Measurements from ENCODE around the gene NUP153. TPM values are rescaled to one million over a fixed set of nuclear protein-coding genes. Genes with fewer than 3 reads are reported as not detected.
"Not testable (repeated sequence)": the region's sequence is repeated elsewhere in the genome, so short reads cannot be mapped to it uniquely, and the experiment has no call there.

NUP153 gene
- total and polyA plus RNA-seq, 2 donors (not counting 1 experiment from before 2014, with no cell fraction given) = 17.9 to 70.5 TPM

GRCh38 chr6:17588011-17588410, 118.7 kb downstream of the NUP153 start:
- no peak overlapping the region for H3K4me2 ChIP-seq (replicated peaks; ENCODE audit: low read depth, low read length, poor library complexity, severe bottlenecking)
- ATAC-seq (ENCODE audit: low read depth) (no peak), DNase-seq (no peak)
- no peaks in the 10 kb centered on the region for H3K27me3 Mint-ChIP-seq
- no peak overlapping the region for H3K4me3 ChIP-seq (ENCODE audit: control extremely low read depth in 1 of 5, extremely low read depth in 1 of 5, insufficient read depth in 1 of 5, low read depth in 2 of 5, low read length in 4 of 5)
- H3K4me3 Mint-ChIP-seq = no peak overlapping the region
- no peak overlapping the region for H3K9ac ChIP-seq (ENCODE audit: low read length)
- no peaks in the 10 kb centered on the region for H3K9me3 ChIP-seq (ENCODE audit: control extremely low read depth in 1 of 3, control insufficient read depth in 2 of 3, insufficient read depth in 1 of 3, low read length in 2 of 3)
- intact Hi-C loops (cut with micrococcal nuclease) = no loop called here
- no peaks in the 10 kb centered on the region for H3K79me2 ChIP-seq (ENCODE audit: control insufficient read depth, insufficient read depth, low read length)
- no peak overlapping the region for H2AFZ ChIP-seq (ENCODE audit: insufficient read depth, low read depth, low read length, poor library complexity, severe bottlenecking)
- WGBS (ENCODE audit: insufficient coverage) = 91% methylated on average over 4 of the region's 6 CpGs
- no peaks in the 10 kb centered on the region for H3K27me3 ChIP-seq (replicated peaks in 1 of 4; ENCODE audit: control extremely low read depth in 1 of 4, control insufficient read depth in 3 of 4, insufficient read depth in 4 of 4, low read length in 3 of 4)
- H3K27ac ChIP-seq (ENCODE audit: low read length in 2 of 2) = no peak overlapping the region
- TF ChIP-seq EZH2 (IDR thresholded peaks at IDR 0.05; ENCODE audit: borderline replicate concordance, insufficient read depth, low read depth, low read length, poor library complexity, severe bottlenecking) (no peak), CTCF (IDR thresholded peaks at IDR 0.05) (no peak)
- no peaks in the 10 kb centered on the region for H3K9me3 Mint-ChIP-seq (ENCODE audit: insufficient read depth)
- ChIA-PET POLR2A (no interaction called here), CTCF (interaction anchor here (0.6 to 1.2 kb wide), 2 partner anchors 13 to 202 kb away, joined by 3 read pairs; no protein-coding TSS in a partner anchor)
- H3K36me3 ChIP-seq (replicated peaks in 1 of 2; ENCODE audit: control extremely low read depth in 1 of 2, control insufficient read depth in 1 of 2, extremely low read depth in 1 of 2, insufficient read depth in 2 of 2, low read length in 1 of 2) = no peaks in the 10 kb centered on the region
- H4K20me1 ChIP-seq (ENCODE audit: control insufficient read depth, insufficient read depth, low read length, poor library complexity, severe bottlenecking) = no peaks in the 10 kb centered on the region
- H3K4me1 Mint-ChIP-seq = no peaks in the 10 kb centered on the region
- no peak overlapping the region for H3K27ac Mint-ChIP-seq
- no peaks in the 10 kb centered on the region for H3K4me1 ChIP-seq (ENCODE audit: control insufficient read depth in 2 of 2, insufficient read depth in 2 of 2, low read length in 2 of 2)

DNA sequence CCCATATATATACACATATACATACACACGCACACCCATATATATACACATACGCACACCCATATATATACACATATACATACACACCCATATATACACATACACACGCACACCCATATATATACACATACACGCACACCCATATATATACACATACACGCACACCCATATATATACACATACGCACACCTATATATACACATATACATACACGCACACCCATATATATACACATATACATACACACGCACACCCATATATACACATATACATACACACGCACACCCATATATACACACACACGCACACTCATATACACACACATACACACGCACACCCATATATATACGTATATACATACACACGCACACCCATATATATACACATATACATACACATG, 120.1 kb downstream of the NUP153 start:
- H3K9me3 Mint-ChIP-seq (ENCODE audit: insufficient read depth); H3K4me2 ChIP-seq (replicated peaks; ENCODE audit: low read depth, low read length, poor library complexity, severe bottlenecking); H3K4me3 Mint-ChIP-seq; intact Hi-C loops (cut with micrococcal nuclease); H3K9me3 ChIP-seq (ENCODE audit: control extremely low read depth in 1 of 3, control insufficient read depth in 2 of 3, insufficient read depth in 1 of 3, low read length in 2 of 3); DNase-seq; H3K27me3 Mint-ChIP-seq; H3K36me3 ChIP-seq (replicated peaks in 1 of 2; ENCODE audit: control extremely low read depth in 1 of 2, control insufficient read depth in 1 of 2, extremely low read depth in 1 of 2, insufficient read depth in 2 of 2, low read length in 1 of 2); H3K9ac ChIP-seq (ENCODE audit: low read length); H3K27ac Mint-ChIP-seq; H3K27me3 ChIP-seq (replicated peaks in 1 of 4; ENCODE audit: control extremely low read depth in 1 of 4, control insufficient read depth in 3 of 4, insufficient read depth in 4 of 4, low read length in 3 of 4); H3K27ac ChIP-seq (ENCODE audit: low read length in 2 of 2); H2AFZ ChIP-seq (ENCODE audit: insufficient read depth, low read depth, low read length, poor library complexity, severe bottlenecking); H3K79me2 ChIP-seq (ENCODE audit: control insufficient read depth, insufficient read depth, low read length); ATAC-seq (ENCODE audit: low read depth); H4K20me1 ChIP-seq (ENCODE audit: control insufficient read depth, insufficient read depth, low read length, poor library complexity, severe bottlenecking); POLR2A ChIA-PET; H3K4me3 ChIP-seq (ENCODE audit: control extremely low read depth in 1 of 5, extremely low read depth in 1 of 5, insufficient read depth in 1 of 5, low read depth in 2 of 5, low read length in 4 of 5); H3K4me1 Mint-ChIP-seq; H3K4me1 ChIP-seq (ENCODE audit: control insufficient read depth in 2 of 2, insufficient read depth in 2 of 2, low read length in 2 of 2): not testable (repeated sequence)
- CTCF ChIA-PET = interaction anchor here (3.3 kb wide), 1 partner anchor 217 kb away, joined by 38 read pairs; no protein-coding TSS in a partner anchor
- WGBS (ENCODE audit: insufficient coverage) = 96% methylated on average over 13 of the region's 13 CpGs
